T-helper 2 cell treated with Interferon-gamma antibody and Interleukin-4, amounts not matched to agents 5 μg/mL and 100 μg/mL, for 36 hours (primary cell): ENCODE results near the gene TGM3.
A peak's percentile ranks its signal among the peaks of the same experiment; 100 is the strongest.

Source experiments
- DNase-seq: peaks from one replicate; pipeline ENCODE4 v3.0.0; 2021; ENCODE audit warnings: low spot score
- H3K27ac Mint-ChIP-seq: one replicate; pipeline ENCODE4 v1.8.0; 2021; ENCODE audit warnings: mild to moderate bottlenecking, mixed read lengths
- H3K27me3 Mint-ChIP-seq: one replicate; pipeline ENCODE4 v1.8.0; 2021; ENCODE audit warnings: low read depth, mixed read lengths
- H3K36me3 Mint-ChIP-seq: one replicate; pipeline ENCODE4 v1.8.0; 2021; ENCODE audit warnings: low read depth, mixed read lengths
- H3K4me1 Mint-ChIP-seq: one replicate; pipeline ENCODE4 v1.8.0; 2021; ENCODE audit warnings: low read depth, mixed read lengths
- H3K4me3 Mint-ChIP-seq: one replicate; pipeline ENCODE4 v1.8.0; 2022; ENCODE audit warnings: mild to moderate bottlenecking, moderate library complexity, mixed read lengths
- H3K9me3 Mint-ChIP-seq: one replicate; pipeline ENCODE4 v1.8.0; 2021; ENCODE audit warnings: mixed read lengths

Gene TGM3, protein sequence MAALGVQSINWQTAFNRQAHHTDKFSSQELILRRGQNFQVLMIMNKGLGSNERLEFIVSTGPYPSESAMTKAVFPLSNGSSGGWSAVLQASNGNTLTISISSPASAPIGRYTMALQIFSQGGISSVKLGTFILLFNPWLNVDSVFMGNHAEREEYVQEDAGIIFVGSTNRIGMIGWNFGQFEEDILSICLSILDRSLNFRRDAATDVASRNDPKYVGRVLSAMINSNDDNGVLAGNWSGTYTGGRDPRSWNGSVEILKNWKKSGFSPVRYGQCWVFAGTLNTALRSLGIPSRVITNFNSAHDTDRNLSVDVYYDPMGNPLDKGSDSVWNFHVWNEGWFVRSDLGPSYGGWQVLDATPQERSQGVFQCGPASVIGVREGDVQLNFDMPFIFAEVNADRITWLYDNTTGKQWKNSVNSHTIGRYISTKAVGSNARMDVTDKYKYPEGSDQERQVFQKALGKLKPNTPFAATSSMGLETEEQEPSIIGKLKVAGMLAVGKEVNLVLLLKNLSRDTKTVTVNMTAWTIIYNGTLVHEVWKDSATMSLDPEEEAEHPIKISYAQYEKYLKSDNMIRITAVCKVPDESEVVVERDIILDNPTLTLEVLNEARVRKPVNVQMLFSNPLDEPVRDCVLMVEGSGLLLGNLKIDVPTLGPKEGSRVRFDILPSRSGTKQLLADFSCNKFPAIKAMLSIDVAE

DNA sequence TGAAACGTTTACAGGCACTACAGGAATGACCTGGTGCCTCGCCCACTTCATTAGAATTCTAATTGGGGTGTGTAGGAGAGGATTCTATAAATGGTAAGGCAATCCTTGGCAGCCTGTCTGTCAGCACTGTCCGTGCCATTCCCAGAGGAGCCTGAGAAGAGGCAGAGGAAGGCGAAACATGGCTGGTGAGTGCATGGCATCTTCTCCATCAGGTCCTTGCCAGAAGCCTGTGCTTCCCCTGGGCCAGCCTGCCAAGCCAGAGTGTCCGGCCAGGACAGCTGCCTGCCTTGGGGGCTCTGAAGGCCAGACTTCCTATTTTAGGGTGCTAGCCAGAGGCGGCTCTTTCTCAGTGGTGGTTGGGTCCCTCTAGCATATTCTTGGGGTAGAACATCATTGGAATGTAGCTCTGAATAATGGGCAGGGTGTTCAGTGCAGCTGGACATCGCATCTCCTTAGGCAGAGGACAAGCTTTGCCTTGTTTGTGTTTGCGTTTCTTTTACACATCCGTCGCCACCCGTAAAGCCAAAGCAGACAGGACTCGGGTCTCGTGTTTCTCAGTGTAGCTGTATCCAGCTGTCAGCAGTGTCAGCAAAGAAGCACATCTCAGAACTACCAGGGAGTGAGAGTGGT is at the start of gene TGM3:
Gene TGM3 (plus strand): TSS at position 116 of the 630 bp plus-strand sequence. CDS start 63 bp downstream, at position 179.
- DNase-seq: no peak
- no peak within 1 kb of the TSS for H3K27ac Mint-ChIP-seq
- H3K9me3 Mint-ChIP-seq: no peaks in the 10 kb centered on the region
- peaks cover 2% of the 10 kb centered on the region for H3K27me3 Mint-ChIP-seq
- H3K4me3 Mint-ChIP-seq: no peak within 1 kb of the TSS
- H3K4me1 Mint-ChIP-seq: peaks cover 2% of the 10 kb centered on the region
- no peaks in the 10 kb centered on the region for H3K36me3 Mint-ChIP-seq

DNA sequence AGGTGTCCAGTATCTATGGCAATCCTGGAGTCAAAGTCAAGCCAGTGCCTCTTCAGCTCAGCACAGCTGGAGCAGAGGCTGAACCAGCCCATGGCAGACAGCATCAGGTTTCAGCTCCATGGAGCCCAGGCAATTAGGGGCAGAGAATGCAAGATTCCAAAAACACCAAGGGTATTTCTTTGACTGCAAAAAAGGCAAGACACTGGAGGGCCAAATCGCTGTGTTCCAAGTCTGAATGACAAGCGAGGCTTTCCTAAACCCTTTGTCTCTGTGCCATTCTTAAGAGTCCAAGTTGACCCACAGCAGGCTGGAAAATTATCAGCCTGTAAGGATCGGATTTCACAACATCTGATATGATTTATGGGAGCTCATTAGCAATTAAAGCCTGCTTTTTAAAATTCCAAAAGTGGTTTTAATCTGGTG is 49.7 kb upstream of the TGM3 start:
- Mint-ChIP-seq H3K36me3 (no peaks in the 10 kb centered on the region), H3K4me3 (no peak overlapping the region), H3K27ac (no peak overlapping the region), H3K27me3 (peaks cover 9% of the 10 kb centered on the region), H3K4me1 (no peaks in the 10 kb centered on the region), H3K9me3 (no peaks in the 10 kb centered on the region)
- no peak for DNase-seq

GRCh38 chr20:2248837-2249236 is 47.0 kb upstream of the TGM3 start:
- no peak overlapping the region for H3K4me3 Mint-ChIP-seq
- peaks cover 9% of the 10 kb centered on the region for H3K27me3 Mint-ChIP-seq
- no peaks in the 10 kb centered on the region for H3K36me3 Mint-ChIP-seq
- DNase-seq: no peak
- H3K9me3 Mint-ChIP-seq: no peaks in the 10 kb centered on the region
- peaks cover 3% of the 10 kb centered on the region for H3K4me1 Mint-ChIP-seq
- no peak overlapping the region for H3K27ac Mint-ChIP-seq

DNA sequence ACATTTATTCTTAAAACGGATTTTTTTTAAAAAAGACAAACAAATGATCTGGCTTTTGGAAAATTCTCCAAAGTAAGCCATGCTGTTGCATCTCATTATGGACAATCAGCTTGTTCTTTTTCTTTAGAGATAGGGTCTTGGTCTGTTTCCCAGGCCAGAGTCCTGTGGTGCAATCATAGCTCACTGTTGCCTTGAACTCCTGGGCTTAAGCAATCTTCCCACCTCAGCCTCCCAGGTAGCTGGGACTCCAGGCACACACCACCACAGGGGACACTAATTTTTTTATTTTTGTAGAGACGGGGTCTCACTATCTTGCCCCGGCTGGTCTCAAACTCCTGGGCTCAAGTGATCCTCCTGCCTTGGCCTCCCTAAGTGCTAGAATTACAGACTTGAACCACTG is 45.9 kb upstream of the TGM3 start:
- peaks cover 3% of the 10 kb centered on the region for H3K4me1 Mint-ChIP-seq
- no peak overlapping the region for H3K27ac Mint-ChIP-seq
- H3K27me3 Mint-ChIP-seq: peaks cover 9% of the 10 kb centered on the region

GRCh38 chr20:2252419-2252997 is 43.3 kb upstream of the TGM3 start:
- Mint-ChIP-seq H3K9me3 (no peaks in the 10 kb centered on the region), H3K27ac (no peak overlapping the region), H3K4me3 (no peak overlapping the region), H3K27me3 (peaks cover 9% of the 10 kb centered on the region), H3K36me3 (no peaks in the 10 kb centered on the region), H3K4me1 (peaks cover 10% of the 10 kb centered on the region)
- DNase-seq: no peak

More for the DNA sequence above, 45.9 kb upstream of the TGM3 start:
- Mint-ChIP-seq H3K4me3 (no peak overlapping the region), H3K9me3 (no peaks in the 10 kb centered on the region), H3K36me3 (no peaks in the 10 kb centered on the region)
- DNase-seq: no peak

DNA sequence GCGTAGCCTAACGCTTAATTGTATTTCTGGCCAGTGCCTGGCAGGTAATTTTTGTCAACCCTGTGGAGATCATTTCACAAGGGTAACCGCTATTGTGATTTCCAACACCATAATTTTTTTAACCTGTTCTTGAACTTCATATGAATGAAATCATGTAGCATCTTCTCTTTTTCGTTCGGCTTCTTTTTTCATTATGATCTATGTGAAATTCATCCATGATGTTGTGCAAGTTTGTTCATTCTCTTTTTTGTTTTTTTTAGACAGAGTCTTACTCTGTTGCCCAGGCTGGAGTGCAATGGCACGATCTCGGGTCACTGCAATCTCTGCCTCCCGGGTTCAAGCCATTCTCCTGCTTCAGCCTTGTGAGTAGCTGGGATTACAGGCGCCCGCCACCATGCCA is 42.5 kb upstream of the TGM3 start:
- no peak overlapping the region for H3K4me3 Mint-ChIP-seq
- H3K27ac Mint-ChIP-seq: no peak overlapping the region
- DNase-seq: no peak
- no peaks in the 10 kb centered on the region for H3K36me3 Mint-ChIP-seq
- H3K4me1 Mint-ChIP-seq: peaks cover 10% of the 10 kb centered on the region
- no peaks in the 10 kb centered on the region for H3K9me3 Mint-ChIP-seq
- peaks cover 11% of the 10 kb centered on the region for H3K27me3 Mint-ChIP-seq

- Mint-ChIP-seq H3K27ac (no peak overlapping the region), H3K9me3 (no peaks in the 10 kb centered on the region), H3K4me3 (no peak overlapping the region), H3K4me1 (peaks cover 10% of the 10 kb centered on the region), H3K27me3 (peaks cover 11% of the 10 kb centered on the region), H3K36me3 (no peaks in the 10 kb centered on the region)
- no peak for DNase-seq
Observed at GRCh38 chr20:2254333-2254732, 41.5 kb upstream of the TGM3 start.

DNA sequence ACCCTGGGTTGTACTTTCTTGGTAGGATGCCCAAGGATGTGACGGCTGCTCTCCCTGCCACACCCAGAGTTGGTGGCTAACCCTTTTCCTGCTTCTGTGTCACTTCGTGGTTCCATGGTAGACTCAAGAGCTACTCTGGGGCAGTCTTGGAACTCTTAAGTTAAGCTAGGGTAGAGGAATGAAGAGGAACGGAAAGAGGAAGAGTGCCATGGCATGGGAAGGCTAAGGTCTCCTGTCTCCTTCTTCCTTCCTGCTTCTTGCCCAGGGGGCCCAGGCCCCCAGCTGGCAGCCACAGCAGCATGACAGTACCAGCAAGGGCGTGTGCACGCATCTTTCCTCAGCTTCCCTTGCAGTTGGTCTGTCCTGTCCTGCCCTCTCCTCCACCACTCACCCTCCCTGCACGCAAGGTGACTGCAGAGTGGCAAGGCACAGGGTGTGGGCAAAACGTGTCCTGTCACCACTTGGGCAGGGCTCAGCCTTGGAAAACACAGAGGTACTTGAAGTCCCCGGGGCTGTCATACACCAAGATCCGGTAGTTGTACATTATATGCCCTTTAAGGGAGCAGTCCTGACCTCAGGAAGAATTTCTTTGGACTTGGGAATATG is 39.8 kb upstream of the TGM3 start:
- H3K4me1 Mint-ChIP-seq: peaks cover 10% of the 10 kb centered on the region
- peak overlapping the region; percentile 22 for H3K4me3 Mint-ChIP-seq
- no peaks in the 10 kb centered on the region for H3K9me3 Mint-ChIP-seq
- DNase-seq: no peak
- H3K27ac Mint-ChIP-seq: no peak overlapping the region
- peaks cover 5% of the 10 kb centered on the region for H3K27me3 Mint-ChIP-seq
- H3K36me3 Mint-ChIP-seq: no peaks in the 10 kb centered on the region

DNA sequence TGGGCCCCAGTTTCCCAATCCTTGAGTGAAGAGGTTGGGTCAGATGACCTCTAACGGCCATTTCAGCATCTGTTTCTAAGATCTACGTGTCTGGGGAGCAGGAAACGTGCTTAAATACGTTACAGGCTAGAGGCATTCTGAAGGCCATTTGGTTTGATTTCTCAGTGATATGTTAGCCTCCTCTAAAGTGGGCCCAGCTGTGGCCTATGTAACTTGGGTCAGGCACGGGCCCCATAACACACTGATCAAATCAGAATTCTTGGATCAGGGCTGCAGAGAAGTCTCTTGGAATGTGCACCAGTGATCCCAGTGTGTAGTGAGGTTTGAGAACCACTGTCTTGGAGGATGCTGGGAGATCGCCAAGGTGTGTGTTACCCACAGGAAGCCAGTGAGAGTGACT is 36.1 kb upstream of the TGM3 start:
- H3K9me3 Mint-ChIP-seq: no peaks in the 10 kb centered on the region
- H3K36me3 Mint-ChIP-seq: no peaks in the 10 kb centered on the region
- DNase-seq: no peak
- H3K27ac Mint-ChIP-seq: no peak overlapping the region
- H3K27me3 Mint-ChIP-seq: peaks cover 5% of the 10 kb centered on the region
- H3K4me3 Mint-ChIP-seq: no peak overlapping the region
- peaks cover 7% of the 10 kb centered on the region for H3K4me1 Mint-ChIP-seq

DNA sequence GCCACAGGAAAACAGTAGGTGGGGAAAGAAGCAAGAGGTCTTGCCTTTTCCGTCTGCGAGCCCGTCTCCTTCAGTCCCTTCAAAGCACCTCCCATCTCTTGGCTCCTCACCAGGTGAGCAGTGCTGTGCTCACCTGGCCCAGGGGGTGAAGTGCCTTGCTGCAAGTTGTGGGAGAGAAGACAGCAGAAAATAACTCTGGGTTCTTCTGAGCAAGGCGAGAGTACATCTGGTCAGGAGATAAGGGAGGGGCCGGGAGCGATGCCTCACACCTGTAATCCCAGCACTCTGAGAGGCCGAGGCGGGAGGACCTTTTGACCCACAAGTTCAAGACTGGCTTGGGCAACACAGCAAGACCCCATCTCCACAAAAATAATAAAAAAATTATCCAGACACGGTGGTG is 35.6 kb upstream of the TGM3 start:
- DNase-seq: no peak

DNA sequence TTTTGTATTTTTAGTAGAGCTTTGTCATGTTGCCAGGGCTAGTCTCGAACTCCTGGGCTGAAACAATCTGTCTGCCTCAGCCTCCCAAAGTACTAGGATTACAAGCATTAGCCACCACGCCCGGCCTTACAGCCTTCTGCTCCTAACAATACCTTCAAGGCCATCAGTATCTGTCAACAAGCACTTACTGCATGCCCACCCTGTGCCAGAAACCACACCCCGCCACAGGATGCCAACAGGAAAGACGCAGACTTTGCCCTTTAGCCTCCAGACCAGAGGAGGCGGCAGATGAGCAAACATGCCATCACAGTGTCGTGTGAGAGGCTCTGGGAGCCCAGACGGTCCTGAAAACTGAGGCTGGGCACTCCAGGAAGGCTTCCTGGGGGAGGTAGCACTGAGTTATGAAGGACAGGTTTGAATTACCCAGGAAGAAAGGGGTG is 34.7 kb upstream of the TGM3 start:
- no peak for DNase-seq
- no peaks in the 10 kb centered on the region for H3K36me3 Mint-ChIP-seq
- peaks cover 10% of the 10 kb centered on the region for H3K27me3 Mint-ChIP-seq
- no peak overlapping the region for H3K4me3 Mint-ChIP-seq
- H3K9me3 Mint-ChIP-seq: no peaks in the 10 kb centered on the region
- peaks cover 2% of the 10 kb centered on the region for H3K4me1 Mint-ChIP-seq
- H3K27ac Mint-ChIP-seq: no peak overlapping the region

More for the DNA sequence above, 35.6 kb upstream of the TGM3 start:
- Mint-ChIP-seq H3K4me1 (peaks cover 7% of the 10 kb centered on the region), H3K36me3 (no peaks in the 10 kb centered on the region), H3K27ac (no peak overlapping the region), H3K9me3 (no peaks in the 10 kb centered on the region), H3K27me3 (peaks cover 5% of the 10 kb centered on the region), H3K4me3 (no peak overlapping the region)

DNA sequence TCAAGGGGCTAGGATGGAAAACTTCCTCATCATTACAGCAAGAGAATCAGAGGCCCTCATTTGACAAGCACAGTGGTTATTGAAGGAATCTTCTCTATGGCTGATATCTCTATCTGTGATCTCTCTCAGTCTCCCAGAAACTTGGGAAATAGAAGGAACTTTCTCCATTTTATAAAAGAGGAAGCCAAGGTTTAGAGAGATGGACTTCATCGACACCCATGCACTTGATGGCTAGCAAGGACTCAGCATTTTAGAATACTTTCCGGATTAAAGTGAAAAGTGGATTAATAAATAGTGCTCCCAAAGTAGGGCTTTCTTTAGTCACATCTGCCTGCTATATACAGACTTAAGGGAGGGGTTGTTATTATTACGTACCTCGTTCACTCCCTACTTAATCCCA is 34.2 kb upstream of the TGM3 start:
- H3K4me1 Mint-ChIP-seq: no peaks in the 10 kb centered on the region
- peaks cover 14% of the 10 kb centered on the region for H3K27me3 Mint-ChIP-seq
- no peak overlapping the region for H3K27ac Mint-ChIP-seq
- no peaks in the 10 kb centered on the region for H3K9me3 Mint-ChIP-seq
- no peaks in the 10 kb centered on the region for H3K36me3 Mint-ChIP-seq
- no peak overlapping the region for H3K4me3 Mint-ChIP-seq
- no peak for DNase-seq

DNA sequence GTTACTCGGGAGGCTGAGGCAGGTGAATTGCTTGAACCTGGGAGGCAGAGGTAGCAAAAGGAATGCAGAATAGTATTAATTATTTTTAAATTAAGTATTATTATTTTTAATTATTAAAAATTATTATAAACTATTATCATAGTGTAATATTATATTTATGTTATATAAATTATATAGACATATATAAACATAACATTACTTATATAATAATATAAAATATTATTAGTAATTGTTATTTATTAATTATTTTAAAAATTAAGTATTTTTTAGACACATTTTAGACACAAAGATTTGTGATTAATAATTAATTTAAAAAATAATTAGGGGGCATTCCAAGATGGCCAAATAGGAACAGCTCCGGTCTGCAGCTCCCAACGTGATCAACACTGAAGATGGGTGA is 31.7 kb upstream of the TGM3 start:
- Mint-ChIP-seq H3K9me3 (no peaks in the 10 kb centered on the region), H3K4me3 (no peak overlapping the region), H3K27ac (no peak overlapping the region), H3K4me1 (no peaks in the 10 kb centered on the region), H3K27me3 (peaks cover 26% of the 10 kb centered on the region), H3K36me3 (no peaks in the 10 kb centered on the region)
- DNase-seq: no peak
